Prostate gland (tissue), 2 donors: ENCODE measurements around the gene SMPD4. TPM values are rescaled to one million over a fixed set of nuclear protein-coding genes. Genes with fewer than 3 reads are reported as not detected.
"Not testable (repeated sequence)": the region's sequence is repeated elsewhere in the genome, so short reads cannot be mapped to it uniquely, and the experiment has no call there.

Experiments
- DNase-seq: peaks from one replicate; pipeline ENCODE4 v3.0.0-alpha.2; 2019; ENCODE audit warnings: low spot score
- H3K27ac ChIP-seq, 2 donors: fragments of 200-600 bp; sonication (generic); 2 replicates each; pipeline ENCODE4 v1.5.1; 2017 to 2019
- H3K27me3 ChIP-seq: fragments of 200-600 bp; sonication (generic); replicated peaks from 2 replicates; pipeline ENCODE4 v1.5.1; 2019; ENCODE audit not compliant: insufficient read depth
- H3K36me3 ChIP-seq, 2 donors: fragments of 200-600 bp; sonication (generic); 1 replicate in 1 of 2; 2 replicates in 1 of 2; pipeline versions ENCODE4 v1.5.1 to v1.8.1; 2017 to 2019
- H3K4me1 ChIP-seq: fragments of 200-600 bp; sonication (generic); replicated peaks from 2 replicates; pipeline ENCODE4 v1.5.1; 2019
- H3K4me3 ChIP-seq, 2 donors: fragments of 200-600 bp; sonication (generic); 2 replicates each; pipeline ENCODE4 v1.5.1; 2017 to 2019
- H3K9me3 ChIP-seq: fragments of 200-600 bp; sonication (generic); 2 replicates; pipeline ENCODE4 v1.5.1; 2017
- CTCF ChIP-seq, 4 experiments: fragments of 200-600 bp in 2 of 4; fragments of 450-650 bp in 2 of 4; sonication (generic) in 2 of 4; IDR thresholded peaks; 1 replicate in 3 of 4; 2 replicates in 1 of 4; pipeline ENCODE4 v1.5.1; 2016 to 2019; ENCODE audit warnings: antibody characterized with exemption in 4 of 4, mild to moderate bottlenecking in 2 of 4, moderate library complexity in 2 of 4
- POLR2A ChIP-seq: fragments of 450-650 bp; IDR thresholded peaks from one replicate; pipeline ENCODE4 v1.6.1; 2016; ENCODE audit warnings: antibody characterized with exemption, mild to moderate bottlenecking
- POLR2AphosphoS5 ChIP-seq: sonication (generic); formaldehyde crosslinking; IDR thresholded peaks from one replicate; pipeline ENCODE4 v1.6.1; 2017; ENCODE audit warnings: antibody characterized with exemption
- WGBS: methylation state at CpG from one replicate; pipeline ENCODE4 v1.1.5; 2018; 5-methylcytosine and 5-hydroxymethylcytosine counted together
- intact Hi-C: fragments of 100-400 bp; cut with DNase I; formaldehyde crosslinking; loops from one replicate; pipeline ENCODE4 v1.14.2; 2022
- total RNA-seq, 2 donors: library from RNA; depleted of rRNA; stranded (reverse); fragments of >200 nt; gene quantifications; one replicate each; pipeline ENCODE4 v1.1.0, GENCODE V29; 2016

The SMPD4 gene
- total RNA-seq: 10 to 100 TPM; 38.1 to 74.5 TPM

GRCh38 chr2:130181325-130181879, at the start of gene SMPD4:
Gene SMPD4, minus strand, starts transcription at chr2:130181602. Its CDS starts 5,010 bp downstream, at chr2:130176592.
- Histone ChIP-seq H3K4me3 (peak within 1 kb of the TSS; percentile 98), H3K27ac (peak within 1 kb of the TSS; percentile 89 to 93), H3K4me1 (peaks cover 5% of the 10 kb centered on the region), H3K9me3 (no peaks in the 10 kb centered on the region), H3K36me3 (no peaks in the 10 kb centered on the region), H3K27me3 (no peaks in the 10 kb centered on the region)
- intact Hi-C loops: loop anchor here (2.0 to 10.0 kb wide), 3 partner anchors 151 to 923 kb away; partner anchors contain the start of genes IMP4 and PLEKHB2
- peak in 1 of 4 experiments; percentile 25 for TF ChIP-seq CTCF (IDR thresholded peaks at IDR 0.05)
- peak; percentile 93 for TF ChIP-seq POLR2AphosphoS5
- TF ChIP-seq POLR2A: peak; percentile 37
- DNase-seq: peak; percentile 96
- 0% methylated on average over 55 of the region's 55 CpGs for WGBS

GRCh38 chr2:130230907-130231306, 49.5 kb upstream of the SMPD4 start:
- 83% methylated on average over 9 of the region's 15 CpGs for WGBS
- not testable (repeated sequence) for H3K4me3 ChIP-seq

GRCh38 chr2:130230376-130230775, 49.0 kb upstream of the SMPD4 start:
- H3K4me1 ChIP-seq, DNase-seq, H3K27me3 ChIP-seq, H3K27ac ChIP-seq, H3K4me3 ChIP-seq, intact Hi-C loops, H3K9me3 ChIP-seq, H3K36me3 ChIP-seq: not testable (repeated sequence)
- 93% methylated on average over 18 of the region's 18 CpGs for WGBS

More at GRCh38 chr2:130230907-130231306, 49.5 kb upstream of the SMPD4 start:
- DNase-seq, H3K4me1 ChIP-seq, H3K36me3 ChIP-seq, H3K27me3 ChIP-seq, H3K9me3 ChIP-seq, H3K27ac ChIP-seq, intact Hi-C loops: not testable (repeated sequence)

GRCh38 chr2:130229161-130229510, 47.7 kb upstream of the SMPD4 start:
- not testable (repeated sequence) for H3K36me3 ChIP-seq, H3K4me3 ChIP-seq

GRCh38 chr2:130228467-130229160, 47.2 kb upstream of the SMPD4 start:
- WGBS: 87% methylated on average over 69 of the region's 69 CpGs
- H3K4me1 ChIP-seq, DNase-seq, H3K4me3 ChIP-seq, intact Hi-C loops, H3K27ac ChIP-seq, H3K36me3 ChIP-seq, H3K27me3 ChIP-seq, H3K9me3 ChIP-seq: not testable (repeated sequence)

More at GRCh38 chr2:130229161-130229510, 47.7 kb upstream of the SMPD4 start:
- DNase-seq, H3K27ac ChIP-seq, intact Hi-C loops, H3K27me3 ChIP-seq, H3K9me3 ChIP-seq, H3K4me1 ChIP-seq: not testable (repeated sequence)
- WGBS: 49% methylated on average over 48 of the region's 48 CpGs

GRCh38 chr2:130228005-130228404, 46.6 kb upstream of the SMPD4 start:
- intact Hi-C loops, H3K9me3 ChIP-seq, H3K36me3 ChIP-seq, H3K27ac ChIP-seq, H3K4me1 ChIP-seq, H3K4me3 ChIP-seq, DNase-seq, H3K27me3 ChIP-seq: not testable (repeated sequence)
- 91% methylated on average over 19 of the region's 21 CpGs for WGBS

- intact Hi-C loops, DNase-seq, H3K27me3 ChIP-seq, H3K9me3 ChIP-seq, H3K4me1 ChIP-seq, H3K27ac ChIP-seq, H3K4me3 ChIP-seq, H3K36me3 ChIP-seq: not testable (repeated sequence)
- 46% methylated on average over 4 of the region's 4 CpGs for WGBS
Observed at GRCh38 chr2:130222523-130222922, 41.1 kb upstream of the SMPD4 start.

GRCh38 chr2:130220505-130220904, 39.1 kb upstream of the SMPD4 start:
- H3K27ac ChIP-seq, H3K4me1 ChIP-seq, H3K36me3 ChIP-seq, H3K27me3 ChIP-seq, H3K9me3 ChIP-seq, H3K4me3 ChIP-seq, intact Hi-C loops, DNase-seq: not testable (repeated sequence)
- WGBS: 48% methylated on average over 1 of the region's 1 CpG

- H3K4me3 ChIP-seq, H3K27me3 ChIP-seq, DNase-seq, H3K27ac ChIP-seq, intact Hi-C loops, H3K4me1 ChIP-seq, H3K36me3 ChIP-seq, H3K9me3 ChIP-seq: not testable (repeated sequence)
- WGBS: 72% methylated on average over 2 of the region's 2 CpGs
Observed at GRCh38 chr2:130219147-130219546, 37.7 kb upstream of the SMPD4 start.

- H3K36me3 ChIP-seq, H3K27ac ChIP-seq, H3K9me3 ChIP-seq, H3K4me3 ChIP-seq, H3K4me1 ChIP-seq, intact Hi-C loops, DNase-seq, H3K27me3 ChIP-seq: not testable (repeated sequence)
- WGBS: 85% methylated on average over 13 of the region's 13 CpGs
Observed at GRCh38 chr2:130207051-130207450, 25.6 kb upstream of the SMPD4 start.

GRCh38 chr2:130203150-130203549, 21.7 kb upstream of the SMPD4 start:
- H3K4me3 ChIP-seq, H3K9me3 ChIP-seq, H3K27ac ChIP-seq, DNase-seq, H3K36me3 ChIP-seq, H3K4me1 ChIP-seq, intact Hi-C loops, H3K27me3 ChIP-seq: not testable (repeated sequence)
- WGBS: 87% methylated on average over 2 of the region's 3 CpGs
